K562 (cell line): Measurements from ENCODE around the gene SPI1. TPM values are rescaled to one million over a fixed set of nuclear protein-coding genes. Genes with fewer than 3 reads are reported as not detected.

ENCODE experiments used
- AFF4 ChIP-seq: sonication (generic); formaldehyde crosslinking; IDR thresholded peaks from 2 replicates; pipeline ENCODE4 v1.8.0; 2023; ENCODE audit warnings: mild to moderate bottlenecking, missing genetic modification reagents
- ATF1 ChIP-seq, 2 experiments: fragments of 450-650 bp in 1 of 2; IDR thresholded peaks; 2 replicates each; pipeline ENCODE4 v1.6.1; 2016; ENCODE audit warnings: missing compliant biosample characterization in 1 of 2, missing genetic modification characterization in 1 of 2
- HNRNPK ChIP-seq: fragments of 200-400 bp; formaldehyde crosslinking; IDR thresholded peaks from one replicate; pipeline ENCODE4 v1.6.1; 2018; ENCODE audit warnings: mild to moderate bottlenecking, low read depth, low read length; ENCODE audit not compliant: poor library complexity, severe bottlenecking
- HNRNPLL ChIP-seq: fragments of 200-400 bp; formaldehyde crosslinking; IDR thresholded peaks from 2 replicates; pipeline ENCODE4 v1.6.1; 2017; ENCODE audit warnings: low read length, low read depth, mild to moderate bottlenecking; ENCODE audit not compliant: poor library complexity, severe bottlenecking
- MNT ChIP-seq, 2 experiments: fragments of 450-650 bp; conservative IDR thresholded peaks; 2 replicates each; pipeline ENCODE4 v1.6.1; 2017; ENCODE audit warnings: mild to moderate bottlenecking in 2 of 2, moderate library complexity in 2 of 2
- MYC ChIP-seq, 2 experiments: fragments of 250-450 bp in 1 of 2; sonication (Bioruptor Pico) in 1 of 2; IDR thresholded peaks; 2 replicates each; pipeline versions ENCODE4 v1.5.1 to v1.6.1; 2012 to 2021; ENCODE audit warnings: low read depth in 2 of 2, borderline replicate concordance in 1 of 2, improper control_type of control experiment in 1 of 2, low read length in 1 of 2, mild to moderate bottlenecking in 1 of 2, moderate library complexity in 1 of 2
- PHTF2 ChIP-seq: fragments of 250-450 bp; sonication (Bioruptor Pico); IDR thresholded peaks from 2 replicates; pipeline ENCODE4 v1.5.0; 2021; ENCODE audit warnings: mild to moderate bottlenecking
- SAP30 ChIP-seq: fragments of 200-600 bp; sonication (generic); IDR thresholded peaks from 2 replicates; pipeline ENCODE4 v1.6.1; 2012; ENCODE audit warnings: borderline replicate concordance, low read depth, mild to moderate bottlenecking, moderate library complexity, low read length, control low read depth, inconsistent platforms; ENCODE audit not compliant: insufficient read depth, poor library complexity, severe bottlenecking
- TEAD1 ChIP-seq, 2 experiments: fragments of 450-650 bp in 1 of 2; sonication (generic) in 1 of 2; formaldehyde crosslinking; IDR thresholded peaks; 2 replicates each; pipeline versions ENCODE4 v1.4.0 to v1.8.0; 2020 to 2022; ENCODE audit warnings: mild to moderate bottlenecking in 2 of 2, missing genetic modification reagents in 1 of 2
- THAP7 ChIP-seq: fragments of 250-450 bp; sonication (Bioruptor Pico); IDR thresholded peaks from 2 replicates; pipeline ENCODE4 v1.5.0; 2021
- U2AF1 ChIP-seq: fragments of 200-400 bp; formaldehyde crosslinking; optimal IDR thresholded peaks from 2 replicates; pipeline ENCODE3; 2017; ENCODE audit warnings: mild to moderate bottlenecking, low read depth, low read length, moderate library complexity
- ZMIZ1 ChIP-seq, 2 experiments: fragments of 150-350 bp in 1 of 2; IDR thresholded peaks; 2 replicates each; pipeline ENCODE4 v1.6.1; 2012 to 2016; ENCODE audit warnings: low read depth in 2 of 2, low read length in 2 of 2, mild to moderate bottlenecking in 1 of 2, moderate library complexity in 1 of 2
- ZNF146 ChIP-seq: IDR thresholded peaks from one replicate; pipeline ENCODE4 v1.6.1; 2018; ENCODE audit warnings: missing compliant biosample characterization; ENCODE audit not compliant: unreplicated experiment
- ZNF316 ChIP-seq: fragments of 450-650 bp; IDR thresholded peaks from 2 replicates; pipeline ENCODE4 v1.6.1; 2016
- polyA plus RNA-seq, 8 experiments: library from polyadenylated mRNA; depleted of rRNA in 4 of 8; stranded (reverse) in 5 of 8; unstranded in 3 of 8; fragments of >200 nt; fragmentation: Nextera tagmentation in 2 of 8; fragmentation: Illumina TruSeq in 1 of 8; extraction: Ambion mirVana in 2 of 8; extraction: Trizol in 1 of 8; gene quantifications; 2 replicates each; pipeline versions ENCODE4 v1.2.1 to v1.2.3, GENCODE V29; 2011 to 2014; ENCODE audit warnings: inconsistent platforms in 1 of 8, missing spikeins in 1 of 8
- total RNA-seq, 7 experiments: library from RNA; depleted of rRNA in 6 of 7; stranded (reverse); fragments of >200 nt in 6 of 7; fragmentation: Illumina TruSeq in 2 of 7; extraction: Trizol in 2 of 7; gene quantifications; 2 replicates each; pipeline versions ENCODE4 v1.2.1 to v1.2.3, GENCODE V29; 2011 to 2021; ENCODE audit warnings: low replicate concordance in 1 of 7

The SPI1 gene
- total and polyA plus RNA-seq, 9 of the 15 experiments (the other 6 are each of a cell fraction or from before 2014, with no cell fraction given) = 0.10 to 33.7 (median 10.3) TPM

GRCh38 chr11:47407746-47408590 lies 29.6 kb upstream of the SPI1 start, which contains the start of gene SLC39A13 (continued):
- peak; percentile 96 for TF ChIP-seq AFF4
- TF ChIP-seq MYC (IDR thresholded peaks at IDR 0.05; ENCODE audit: low read depth, low read length) = peak; percentile 92; the same call in 1 of the 2 replicates
- TF ChIP-seq MYC (CRISPR knock-in tag; IDR thresholded peaks at IDR 0.05; ENCODE audit: borderline replicate concordance, low read depth) = peak; percentile 64; the same call in 1 of the 2 replicates
- TF ChIP-seq U2AF1 = peak; percentile 58
- no peak for TF ChIP-seq ZNF146 (CRISPR knock-in tag)
- peak; percentile 85 for TF ChIP-seq HNRNPK
- no peak for TF ChIP-seq THAP7 (CRISPR knock-in tag)
- TF ChIP-seq ZMIZ1 (IDR thresholded peaks at IDR 0.05; ENCODE audit: low read depth in 2 of 2, low read length in 2 of 2) = peak in 1 of 2 experiments; percentile 28; a peak in 1 of 4 replicates
- TF ChIP-seq TEAD1 (CRISPR knock-in tag; IDR thresholded peaks at IDR 0.05) = peak in 1 of 2 experiments; percentile 93; a peak in 2 of 4 replicates
- TF ChIP-seq ATF1 (CRISPR knock-in tag; IDR thresholded peaks at IDR 0.05) = peak; percentile 57
- peak; percentile 95 for TF ChIP-seq ATF1 (tag; IDR thresholded peaks at IDR 0.05)
- TF ChIP-seq ZNF316 = peak; percentile 76
- peak; percentile 98 for TF ChIP-seq HNRNPLL
- no peak for TF ChIP-seq PHTF2 (CRISPR knock-in tag)
- peak in 1 of 2 experiments; percentile 85; a peak in 2 of 4 replicates for TF ChIP-seq MNT (conservative IDR thresholded peaks at IDR 0.05)
- TF ChIP-seq SAP30 = peak; percentile 28
